WTC11 (cell line): Measurements from ENCODE around the gene EEF1AKMT1. TPM values are rescaled to one million over a fixed set of nuclear protein-coding genes. Genes with fewer than 3 reads are reported as not detected.

ENCODE experiments used
- ATAC-seq: fragments of 200-7000 bp; cut with Tn5 transposase; 2 replicates; pipeline ENCODE4 v1.10.0; 2021; ENCODE audit warnings: mild to moderate bottlenecking, moderate library complexity
- CTCF ChIA-PET: fragments of 300-600 bp; sonication (Branson Sonifier 250); formaldehyde crosslinking; loops from one replicate; lab custom pipeline; 2021; ENCODE audit warnings: antibody characterized with exemption; lab: Charles Lee
- POLR2A ChIA-PET: fragments of 350-600 bp; sonication (Branson Sonifier 250); formaldehyde crosslinking; loops from one replicate; lab custom pipeline; 2021; ENCODE audit warnings: antibody characterized with exemption; lab: Charles Lee
- DNase-seq: peaks from one replicate; pipeline ENCODE4 v3.0.0; 2021; ENCODE audit warnings: low spot score
- H3K27ac Mint-ChIP-seq: 2 replicates; pipeline ENCODE4 v1.8.0; 2021; ENCODE audit warnings: mixed read lengths
- H3K27me3 Mint-ChIP-seq: 2 replicates; pipeline ENCODE4 v1.8.0; 2021; ENCODE audit warnings: low read depth, mild to moderate bottlenecking, moderate library complexity, mixed read lengths
- H3K36me3 Mint-ChIP-seq: 2 replicates; pipeline ENCODE4 v1.8.0; 2021; ENCODE audit warnings: mixed read lengths
- H3K4me1 Mint-ChIP-seq: 2 replicates; pipeline ENCODE4 v1.8.0; 2022; ENCODE audit warnings: mixed read lengths
- H3K4me3 Mint-ChIP-seq: 2 replicates; pipeline ENCODE4 v1.8.0; 2021; ENCODE audit warnings: mild to moderate bottlenecking, moderate library complexity, mixed read lengths
- H3K9me3 Mint-ChIP-seq: 2 replicates; pipeline ENCODE4 v1.8.0; 2021; ENCODE audit warnings: mixed read lengths
- CREB1 ChIP-seq: sonication (generic); formaldehyde crosslinking; IDR thresholded peaks from 2 replicates; pipeline ENCODE4 v1.8.0; 2023; ENCODE audit warnings: mild to moderate bottlenecking, missing genetic modification reagents
- ETV6 ChIP-seq: sonication (generic); formaldehyde crosslinking; IDR thresholded peaks from 2 replicates; pipeline ENCODE4 v1.8.1; 2022; ENCODE audit warnings: mild to moderate bottlenecking, missing genetic modification reagents
- GABPB1 ChIP-seq: sonication (generic); formaldehyde crosslinking; IDR thresholded peaks from 2 replicates; pipeline ENCODE4 v1.8.1; 2023; ENCODE audit warnings: mild to moderate bottlenecking, missing genetic modification reagents
- GRHL2 ChIP-seq: fragments of 250-450 bp; sonication (Bioruptor Pico); IDR thresholded peaks from 2 replicates; pipeline ENCODE4 v1.8.0; 2022; ENCODE audit warnings: mild to moderate bottlenecking, moderate library complexity; ENCODE audit not compliant: insufficient replicate concordance, severe bottlenecking
- KAT7 ChIP-seq: sonication (generic); formaldehyde crosslinking; IDR thresholded peaks from 2 replicates; pipeline ENCODE4 v1.8.1; 2023; ENCODE audit warnings: missing genetic modification reagents, mild to moderate bottlenecking, borderline replicate concordance
- MXD4 ChIP-seq: fragments of 250-450 bp; sonication (Bioruptor Pico); IDR thresholded peaks from 2 replicates; pipeline ENCODE4 v1.8.0; 2021; ENCODE audit warnings: mild to moderate bottlenecking, moderate library complexity, borderline replicate concordance
- NFATC4 ChIP-seq: fragments of 250-450 bp; sonication (Bioruptor Pico); IDR thresholded peaks from 2 replicates; pipeline ENCODE4 v1.9.0; 2021; ENCODE audit warnings: mild to moderate bottlenecking
- NFYB ChIP-seq: sonication (generic); formaldehyde crosslinking; conservative IDR thresholded peaks from 2 replicates; pipeline ENCODE4 v1.8.0; 2022; ENCODE audit warnings: low read depth, missing genetic modification reagents
- NR3C1 ChIP-seq: sonication (generic); formaldehyde crosslinking; conservative IDR thresholded peaks from 2 replicates; pipeline ENCODE4 v1.8.1; 2023; ENCODE audit warnings: low read depth, mild to moderate bottlenecking, missing genetic modification reagents
- PRDM15 ChIP-seq: sonication (generic); formaldehyde crosslinking; IDR thresholded peaks from 2 replicates; pipeline ENCODE4 v1.8.0; 2022; ENCODE audit warnings: missing genetic modification reagents
- PRRX2 ChIP-seq: fragments of 250-450 bp; sonication (Bioruptor Pico); IDR thresholded peaks from 2 replicates; pipeline ENCODE4 v1.8.0; 2021; ENCODE audit warnings: mild to moderate bottlenecking
- RORB ChIP-seq: fragments of 250-450 bp; sonication (Bioruptor Pico); IDR thresholded peaks from 2 replicates; pipeline ENCODE4 v1.9.0; 2021; ENCODE audit warnings: mild to moderate bottlenecking
- SMAD3 ChIP-seq: sonication (generic); formaldehyde crosslinking; IDR thresholded peaks from 2 replicates; pipeline ENCODE4 v1.8.0; 2022; ENCODE audit warnings: missing genetic modification reagents, mild to moderate bottlenecking, borderline replicate concordance
- SP1 ChIP-seq: sonication (generic); formaldehyde crosslinking; conservative IDR thresholded peaks from 2 replicates; pipeline ENCODE4 v1.8.1; 2022; ENCODE audit warnings: missing genetic modification reagents
- TP53 ChIP-seq: sonication (generic); formaldehyde crosslinking; IDR thresholded peaks from 2 replicates; pipeline ENCODE4 v1.8.1; 2023; ENCODE audit warnings: mild to moderate bottlenecking, missing genetic modification reagents
- ZNF121 ChIP-seq: sonication (generic); formaldehyde crosslinking; IDR thresholded peaks from 2 replicates; pipeline ENCODE4 v1.8.0; 2023; ENCODE audit warnings: missing genetic modification reagents
- ZNF138 ChIP-seq: sonication (generic); formaldehyde crosslinking; conservative IDR thresholded peaks from 2 replicates; pipeline ENCODE4 v1.8.1; 2022; ENCODE audit warnings: mild to moderate bottlenecking, moderate library complexity, missing genetic modification reagents
- ZNF219 ChIP-seq: sonication (generic); formaldehyde crosslinking; IDR thresholded peaks from 2 replicates; pipeline ENCODE4 v1.8.0; 2023; ENCODE audit warnings: missing genetic modification reagents, mild to moderate bottlenecking, borderline replicate concordance
- ZNF232 ChIP-seq: sonication (generic); formaldehyde crosslinking; IDR thresholded peaks from 2 replicates; pipeline ENCODE4 v1.8.0; 2022; ENCODE audit warnings: mild to moderate bottlenecking, missing genetic modification reagents
- ZNF423 ChIP-seq: fragments of 250-450 bp; sonication (Bioruptor Pico); IDR thresholded peaks from 2 replicates; pipeline ENCODE4 v2.1.2; 2022; ENCODE audit warnings: mild to moderate bottlenecking, moderate library complexity
- ZNF671 ChIP-seq: fragments of 250-450 bp; sonication (Bioruptor Pico); IDR thresholded peaks from 2 replicates; pipeline ENCODE4 v1.8.0; 2021; ENCODE audit warnings: mild to moderate bottlenecking
- total RNA-seq: library from RNA; stranded (reverse); gene quantifications from 3 replicates; pipeline ENCODE4 v1.2.3, GENCODE V29; 2021
- TF ChIP-seq, protein P1 (sequence below): fragments of 250-450 bp; sonication (Bioruptor Pico); conservative IDR thresholded peaks from 2 replicates; pipeline ENCODE4 v1.9.0; 2021; ENCODE audit warnings: mild to moderate bottlenecking
- TF ChIP-seq, protein P2 (sequence below): sonication (generic); formaldehyde crosslinking; conservative IDR thresholded peaks from 2 replicates; pipeline ENCODE4 v1.8.1; 2023; ENCODE audit warnings: mild to moderate bottlenecking, low read depth, missing genetic modification reagents, moderate library complexity
- TF ChIP-seq, protein P3 (sequence below): fragments of 250-450 bp; sonication (Bioruptor Pico); IDR thresholded peaks from 2 replicates; pipeline ENCODE4 v1.8.0; 2021; ENCODE audit warnings: mild to moderate bottlenecking
- TF ChIP-seq, protein P4 (sequence below): sonication (generic); formaldehyde crosslinking; IDR thresholded peaks from 2 replicates; pipeline ENCODE4 v1.8.0; 2022; ENCODE audit warnings: mild to moderate bottlenecking, missing genetic modification reagents
- TF ChIP-seq, protein P5 (sequence below): sonication (generic); formaldehyde crosslinking; IDR thresholded peaks from 2 replicates; pipeline ENCODE4 v1.8.1; 2023; ENCODE audit warnings: mild to moderate bottlenecking, missing genetic modification reagents, moderate library complexity

EEF1AKMT1 gene
- total RNA-seq, 1 experiment from 2014 or later: 2.6 TPM

- CTCF ChIA-PET: no interaction called here
- H3K27ac Mint-ChIP-seq: no peak overlapping the region
- TF ChIP-seq ZNF121 (CRISPR knock-in tag) (no peak), PRRX2 (CRISPR knock-in tag) (no peak), ZNF423 (CRISPR knock-in tag) (no peak), GRHL2 (CRISPR knock-in tag) (no peak), ZNF671 (CRISPR knock-in tag) (no peak), CREB1 (CRISPR knock-in tag) (no peak), MXD4 (CRISPR knock-in tag) (no peak), ZNF232 (CRISPR knock-in tag) (no peak), ZNF219 (no peak), ZNF138 (CRISPR knock-in tag) (no peak), NFYB (no peak), NR3C1 (CRISPR knock-in tag) (no peak), SMAD3 (no peak)
- TF ChIP-seq, protein P1, sequence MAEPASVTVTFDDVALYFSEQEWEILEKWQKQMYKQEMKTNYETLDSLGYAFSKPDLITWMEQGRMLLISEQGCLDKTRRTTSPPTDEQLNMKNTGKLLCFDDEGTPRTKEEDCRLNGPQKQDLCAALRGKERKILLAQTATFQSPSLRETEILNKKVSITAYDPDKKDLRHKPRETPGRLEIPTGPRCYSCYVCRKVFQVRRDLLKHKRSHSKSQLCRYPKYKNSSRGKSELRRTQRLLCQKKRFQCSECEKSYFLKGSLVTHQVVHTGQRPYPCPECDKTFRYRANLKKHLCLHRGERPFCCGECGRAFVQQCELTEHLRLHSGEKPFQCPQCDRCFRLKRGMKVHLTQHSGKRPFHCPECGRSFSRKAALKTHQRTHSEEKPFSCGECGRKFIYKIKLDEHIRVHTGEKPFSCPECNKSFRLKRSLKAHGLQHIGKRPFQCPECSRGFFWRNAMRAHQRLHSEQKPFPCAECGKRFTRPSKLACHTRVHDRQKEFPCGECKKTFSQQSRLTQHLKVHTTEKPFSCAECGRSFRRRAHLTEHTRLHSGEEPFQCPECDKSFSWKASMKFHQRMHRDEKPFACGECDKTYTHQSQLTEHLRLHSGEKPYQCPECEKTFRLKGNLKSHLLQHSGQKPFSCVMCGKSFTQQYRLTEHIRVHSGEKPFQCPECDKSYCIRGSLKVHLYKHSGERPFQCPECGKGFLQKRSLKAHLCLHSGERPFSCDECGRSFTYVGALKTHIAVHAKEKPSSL (CRISPR knock-in tag): no peak
- TF ChIP-seq, protein P2, sequence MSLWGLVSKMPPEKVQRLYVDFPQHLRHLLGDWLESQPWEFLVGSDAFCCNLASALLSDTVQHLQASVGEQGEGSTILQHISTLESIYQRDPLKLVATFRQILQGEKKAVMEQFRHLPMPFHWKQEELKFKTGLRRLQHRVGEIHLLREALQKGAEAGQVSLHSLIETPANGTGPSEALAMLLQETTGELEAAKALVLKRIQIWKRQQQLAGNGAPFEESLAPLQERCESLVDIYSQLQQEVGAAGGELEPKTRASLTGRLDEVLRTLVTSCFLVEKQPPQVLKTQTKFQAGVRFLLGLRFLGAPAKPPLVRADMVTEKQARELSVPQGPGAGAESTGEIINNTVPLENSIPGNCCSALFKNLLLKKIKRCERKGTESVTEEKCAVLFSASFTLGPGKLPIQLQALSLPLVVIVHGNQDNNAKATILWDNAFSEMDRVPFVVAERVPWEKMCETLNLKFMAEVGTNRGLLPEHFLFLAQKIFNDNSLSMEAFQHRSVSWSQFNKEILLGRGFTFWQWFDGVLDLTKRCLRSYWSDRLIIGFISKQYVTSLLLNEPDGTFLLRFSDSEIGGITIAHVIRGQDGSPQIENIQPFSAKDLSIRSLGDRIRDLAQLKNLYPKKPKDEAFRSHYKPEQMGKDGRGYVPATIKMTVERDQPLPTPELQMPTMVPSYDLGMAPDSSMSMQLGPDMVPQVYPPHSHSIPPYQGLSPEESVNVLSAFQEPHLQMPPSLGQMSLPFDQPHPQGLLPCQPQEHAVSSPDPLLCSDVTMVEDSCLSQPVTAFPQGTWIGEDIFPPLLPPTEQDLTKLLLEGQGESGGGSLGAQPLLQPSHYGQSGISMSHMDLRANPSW (CRISPR knock-in tag): no peak
- TF ChIP-seq, protein P3, sequence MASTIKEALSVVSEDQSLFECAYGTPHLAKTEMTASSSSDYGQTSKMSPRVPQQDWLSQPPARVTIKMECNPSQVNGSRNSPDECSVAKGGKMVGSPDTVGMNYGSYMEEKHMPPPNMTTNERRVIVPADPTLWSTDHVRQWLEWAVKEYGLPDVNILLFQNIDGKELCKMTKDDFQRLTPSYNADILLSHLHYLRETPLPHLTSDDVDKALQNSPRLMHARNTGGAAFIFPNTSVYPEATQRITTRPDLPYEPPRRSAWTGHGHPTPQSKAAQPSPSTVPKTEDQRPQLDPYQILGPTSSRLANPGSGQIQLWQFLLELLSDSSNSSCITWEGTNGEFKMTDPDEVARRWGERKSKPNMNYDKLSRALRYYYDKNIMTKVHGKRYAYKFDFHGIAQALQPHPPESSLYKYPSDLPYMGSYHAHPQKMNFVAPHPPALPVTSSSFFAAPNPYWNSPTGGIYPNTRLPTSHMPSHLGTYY (CRISPR knock-in tag): no peak
- H3K9me3 Mint-ChIP-seq: no peaks in the 10 kb centered on the region
- no peak overlapping the region for H3K4me3 Mint-ChIP-seq
- DNase-seq (no peak), ATAC-seq (no peak)
- H3K36me3 Mint-ChIP-seq: no peaks in the 10 kb centered on the region
- peaks cover 29% of the 10 kb centered on the region for H3K27me3 Mint-ChIP-seq
- H3K4me1 Mint-ChIP-seq: peaks cover 13% of the 10 kb centered on the region
- POLR2A ChIA-PET: no interaction called here
Measured at GRCh38 chr13:20706661-20707060, 67.1 kb downstream of the EEF1AKMT1 start.

- DNase-seq (no peak), ATAC-seq (peak; percentile 17)
- Mint-ChIP-seq H3K36me3 (no peaks in the 10 kb centered on the region), H3K4me3 (peak overlapping the region; percentile 70), H3K9me3 (no peaks in the 10 kb centered on the region), H3K27me3 (peaks cover 47% of the 10 kb centered on the region), H3K27ac (no peak overlapping the region), H3K4me1 (peaks cover 10% of the 10 kb centered on the region)
- ChIA-PET CTCF (interaction anchor here (0.9 to 2.5 kb wide), 8 partner anchors 10 to 238 kb away, joined by 3 to 16 read pairs (median 4); partner anchors contain the start of genes CRYL1 and EEF1AKMT1), POLR2A (interaction anchor here (1.0 kb wide), 1 partner anchor 77 kb away, joined by 4 read pairs; no protein-coding TSS in a partner anchor)
- TF ChIP-seq NFYB (no peak), ZNF423 (CRISPR knock-in tag) (no peak), NFATC4 (CRISPR knock-in tag) (no peak), PRDM15 (no peak), TP53 (CRISPR knock-in tag) (no peak), KAT7 (CRISPR knock-in tag) (no peak), ETV6 (no peak), RORB (no peak), GABPB1 (no peak), SP1 (CRISPR knock-in tag) (no peak)
- TF ChIP-seq, protein P4, sequence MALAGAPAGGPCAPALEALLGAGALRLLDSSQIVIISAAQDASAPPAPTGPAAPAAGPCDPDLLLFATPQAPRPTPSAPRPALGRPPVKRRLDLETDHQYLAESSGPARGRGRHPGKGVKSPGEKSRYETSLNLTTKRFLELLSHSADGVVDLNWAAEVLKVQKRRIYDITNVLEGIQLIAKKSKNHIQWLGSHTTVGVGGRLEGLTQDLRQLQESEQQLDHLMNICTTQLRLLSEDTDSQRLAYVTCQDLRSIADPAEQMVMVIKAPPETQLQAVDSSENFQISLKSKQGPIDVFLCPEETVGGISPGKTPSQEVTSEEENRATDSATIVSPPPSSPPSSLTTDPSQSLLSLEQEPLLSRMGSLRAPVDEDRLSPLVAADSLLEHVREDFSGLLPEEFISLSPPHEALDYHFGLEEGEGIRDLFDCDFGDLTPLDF (CRISPR knock-in tag): no peak
- TF ChIP-seq, protein P5, sequence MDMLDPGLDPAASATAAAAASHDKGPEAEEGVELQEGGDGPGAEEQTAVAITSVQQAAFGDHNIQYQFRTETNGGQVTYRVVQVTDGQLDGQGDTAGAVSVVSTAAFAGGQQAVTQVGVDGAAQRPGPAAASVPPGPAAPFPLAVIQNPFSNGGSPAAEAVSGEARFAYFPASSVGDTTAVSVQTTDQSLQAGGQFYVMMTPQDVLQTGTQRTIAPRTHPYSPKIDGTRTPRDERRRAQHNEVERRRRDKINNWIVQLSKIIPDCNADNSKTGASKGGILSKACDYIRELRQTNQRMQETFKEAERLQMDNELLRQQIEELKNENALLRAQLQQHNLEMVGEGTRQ (CRISPR knock-in tag): no peak
Measured at GRCh38 chr13:20704459-20705069, 69.2 kb downstream of the EEF1AKMT1 start.
